Keratinocyte (primary cell): ENCODE measurements around the gene CLDND1. TPM values are rescaled to one million over a fixed set of nuclear protein-coding genes. Genes with fewer than 3 reads are reported as not detected.

Source experiments
- DNase-seq: peaks from one replicate; pipeline ENCODE4 v3.0.0-alpha.2; 2011; ENCODE audit warnings: low read depth, missing footprints, low spot score
- FAIRE-seq: peaks from 2 replicates; lab custom pipeline; 2011; peaks lifted over from hg19 to GRCh38; lab: Jason Lieb, UNC
- H2AFZ ChIP-seq: 2 replicates; pipeline ENCODE4 v1.6.0; 2012; ENCODE audit warnings: low read length, control low read depth, inconsistent platforms; ENCODE audit not compliant: control insufficient read depth
- H3K27ac ChIP-seq: 2 replicates; pipeline ENCODE4 v1.5.1; 2011; ENCODE audit warnings: low read length; ENCODE audit not compliant: control insufficient read depth, insufficient read depth
- H3K27me3 ChIP-seq: 3 replicates; pipeline ENCODE4 v1.6.0; 2011; ENCODE audit warnings: low read length; ENCODE audit not compliant: control insufficient read depth, insufficient read depth; ENCODE audit errors: extremely low read depth
- H3K36me3 ChIP-seq, 2 experiments: 2 replicates in 1 of 2; 3 replicates in 1 of 2; pipeline ENCODE4 v1.5.1; 2011; ENCODE audit warnings: low read length in 2 of 2, mild to moderate bottlenecking in 1 of 2; ENCODE audit not compliant: control insufficient read depth in 2 of 2, insufficient read depth in 2 of 2; ENCODE audit errors: extremely low read depth in 1 of 2
- H3K4me1 ChIP-seq: 3 replicates; pipeline ENCODE4 v1.5.1; 2011; ENCODE audit warnings: low read length; ENCODE audit not compliant: control insufficient read depth, insufficient read depth; ENCODE audit errors: extremely low read depth
- H3K4me2 ChIP-seq: 3 replicates; pipeline ENCODE4 v1.6.0; 2011; ENCODE audit warnings: low read depth, low read length; ENCODE audit not compliant: control insufficient read depth, insufficient read depth; ENCODE audit errors: extremely low read depth
- H3K4me3 ChIP-seq, 3 experiments: fragments of 200-600 bp in 1 of 3; sonication (generic) in 1 of 3; 2 replicates in 2 of 3; 3 replicates in 1 of 3; pipeline ENCODE4 v1.5.1; 2011 to 2016; ENCODE audit warnings: low read length in 3 of 3, mild to moderate bottlenecking in 3 of 3, control low read depth in 2 of 3, inconsistent platforms in 1 of 3, low read depth in 1 of 3, mixed read lengths in 1 of 3, mixed run types in 1 of 3, moderate library complexity in 1 of 3; ENCODE audit not compliant: control insufficient read depth in 2 of 3, insufficient read depth in 2 of 3; ENCODE audit errors: extremely low read depth in 1 of 3
- H3K79me2 ChIP-seq: 2 replicates; pipeline ENCODE4 v1.6.0; 2012; ENCODE audit warnings: low read length; ENCODE audit not compliant: control insufficient read depth, insufficient read depth
- H3K9ac ChIP-seq: 3 replicates; pipeline ENCODE4 v1.6.0; 2011; ENCODE audit warnings: low read length; ENCODE audit not compliant: control insufficient read depth, insufficient read depth; ENCODE audit errors: extremely low read depth
- H3K9me1 ChIP-seq: 3 replicates; pipeline ENCODE4 v1.6.0; 2011; ENCODE audit warnings: low read length; ENCODE audit not compliant: control insufficient read depth, insufficient read depth; ENCODE audit errors: extremely low read depth
- H3K9me3 ChIP-seq: 2 replicates; pipeline ENCODE4 v1.5.1; 2012; ENCODE audit warnings: low read depth, low read length; ENCODE audit not compliant: control insufficient read depth
- H4K20me1 ChIP-seq: 3 replicates; pipeline ENCODE4 v1.6.0; 2011; ENCODE audit warnings: low read length; ENCODE audit not compliant: control insufficient read depth, insufficient read depth; ENCODE audit errors: extremely low read depth
- EZH2 ChIP-seq: IDR thresholded peaks from one replicate; pipeline ENCODE4 v1.6.1; 2012; ENCODE audit warnings: inconsistent platforms, mild to moderate bottlenecking, low read length, moderate library complexity
- dilution Hi-C: fragments of 300-500 bp; cut with MboI; formaldehyde crosslinking; loops from one replicate; pipeline ENCODE4 v1.7.0; 2020; ENCODE audit warnings: low sequenced_read_pairs; ENCODE audit not compliant: extremely low pct_ligation_motif_present
- polyA plus RNA-seq, 5 experiments: library from polyadenylated mRNA; depleted of rRNA in 3 of 5; stranded (reverse) in 3 of 5; stranded (forward) in 1 of 5; unstranded in 1 of 5; fragments of >200 nt; gene quantifications; 1 replicate in 1 of 5; 2 replicates in 3 of 5; 3 replicates in 1 of 5; pipeline versions ENCODE4 v1.2.1 to v1.2.3, GENCODE V29; 2011 to 2012; ENCODE audit warnings: missing spikeins in 2 of 5, low read depth in 1 of 5, low replicate concordance in 1 of 5
- TF ChIP-seq, protein P1 (sequence below), 3 experiments: IDR thresholded peaks in 1 of 3; conservative IDR thresholded peaks in 1 of 3; optimal IDR thresholded peaks in 1 of 3; 2 replicates in 2 of 3; 3 replicates in 1 of 3; pipeline versions ENCODE3 to v1.5.1; 2011; ENCODE audit warnings: low read length in 3 of 3, mild to moderate bottlenecking in 3 of 3, moderate library complexity in 2 of 3, control low read depth in 1 of 3, inconsistent platforms in 1 of 3; ENCODE audit not compliant: insufficient read depth in 2 of 3; ENCODE audit errors: extremely low read depth in 1 of 3

Gene CLDND1
- polyA plus RNA-seq, 1 donor (not counting 4 experiments of a cell fraction or from before 2014, with no cell fraction given): 137 TPM

- dilution Hi-C loops: no loop called here
- no peaks in the 10 kb centered on the region for H4K20me1 ChIP-seq
- H2AFZ ChIP-seq: no peak overlapping the region
- peak overlapping the region; percentile 58 for H3K4me2 ChIP-seq
- H3K79me2 ChIP-seq: peaks cover 2% of the 10 kb centered on the region
- H3K36me3 ChIP-seq: peaks cover 6 to 8% of the 10 kb centered on the region in 2 experiments
- DNase-seq (no peak), FAIRE-seq (peak; percentile 95)
- TF ChIP-seq, protein P1, sequence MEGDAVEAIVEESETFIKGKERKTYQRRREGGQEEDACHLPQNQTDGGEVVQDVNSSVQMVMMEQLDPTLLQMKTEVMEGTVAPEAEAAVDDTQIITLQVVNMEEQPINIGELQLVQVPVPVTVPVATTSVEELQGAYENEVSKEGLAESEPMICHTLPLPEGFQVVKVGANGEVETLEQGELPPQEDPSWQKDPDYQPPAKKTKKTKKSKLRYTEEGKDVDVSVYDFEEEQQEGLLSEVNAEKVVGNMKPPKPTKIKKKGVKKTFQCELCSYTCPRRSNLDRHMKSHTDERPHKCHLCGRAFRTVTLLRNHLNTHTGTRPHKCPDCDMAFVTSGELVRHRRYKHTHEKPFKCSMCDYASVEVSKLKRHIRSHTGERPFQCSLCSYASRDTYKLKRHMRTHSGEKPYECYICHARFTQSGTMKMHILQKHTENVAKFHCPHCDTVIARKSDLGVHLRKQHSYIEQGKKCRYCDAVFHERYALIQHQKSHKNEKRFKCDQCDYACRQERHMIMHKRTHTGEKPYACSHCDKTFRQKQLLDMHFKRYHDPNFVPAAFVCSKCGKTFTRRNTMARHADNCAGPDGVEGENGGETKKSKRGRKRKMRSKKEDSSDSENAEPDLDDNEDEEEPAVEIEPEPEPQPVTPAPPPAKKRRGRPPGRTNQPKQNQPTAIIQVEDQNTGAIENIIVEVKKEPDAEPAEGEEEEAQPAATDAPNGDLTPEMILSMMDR (optimal IDR thresholded peaks at IDR 0.05 in 1 of 3, IDR thresholded peaks at IDR 0.05 in 1 of 3, conservative IDR thresholded peaks at IDR 0.05 in 1 of 3; ENCODE audit: extremely low read depth in 1 of 3, insufficient read depth in 2 of 3, low read length in 3 of 3): no peak
- no peak for TF ChIP-seq EZH2
- H3K9me3 ChIP-seq: no peaks in the 10 kb centered on the region
- no peaks in the 10 kb centered on the region for H3K9me1 ChIP-seq
- peaks cover 20% of the 10 kb centered on the region for H3K4me1 ChIP-seq
- H3K4me3 ChIP-seq: peak overlapping the region in 2 of 3 experiments; percentile 2 to 13
- no peaks in the 10 kb centered on the region for H3K27me3 ChIP-seq
- H3K27ac ChIP-seq: peak overlapping the region; percentile 81
- peak overlapping the region; percentile 14 for H3K9ac ChIP-seq
These were observed 10.1 kb downstream of the CLDND1 start for GRCh38 chr3:98512576-98512975.

- Histone ChIP-seq H3K27ac (no peak overlapping the region), H3K9ac (no peak overlapping the region), H3K27me3 (no peaks in the 10 kb centered on the region), H3K4me3 (no peak overlapping the region), H3K4me2 (no peak overlapping the region), H3K79me2 (no peaks in the 10 kb centered on the region), H3K9me3 (no peaks in the 10 kb centered on the region), H3K36me3 (no peaks in the 10 kb centered on the region), H4K20me1 (no peaks in the 10 kb centered on the region), H3K4me1 (peaks cover 16% of the 10 kb centered on the region), H3K9me1 (no peaks in the 10 kb centered on the region), H2AFZ (no peak overlapping the region)
- dilution Hi-C loops: no loop called here
- DNase-seq (no peak), FAIRE-seq (no peak)
- TF ChIP-seq, protein P1 (optimal IDR thresholded peaks at IDR 0.05 in 1 of 3, IDR thresholded peaks at IDR 0.05 in 1 of 3, conservative IDR thresholded peaks at IDR 0.05 in 1 of 3; ENCODE audit: extremely low read depth in 1 of 3, insufficient read depth in 2 of 3, low read length in 3 of 3): no peak
- no peak for TF ChIP-seq EZH2
These were observed 14.1 kb downstream of the CLDND1 start for GRCh38 chr3:98508582-98508981.
